ENCODE data around the gene ZNF319.

ZNF319 gene

DNA sequence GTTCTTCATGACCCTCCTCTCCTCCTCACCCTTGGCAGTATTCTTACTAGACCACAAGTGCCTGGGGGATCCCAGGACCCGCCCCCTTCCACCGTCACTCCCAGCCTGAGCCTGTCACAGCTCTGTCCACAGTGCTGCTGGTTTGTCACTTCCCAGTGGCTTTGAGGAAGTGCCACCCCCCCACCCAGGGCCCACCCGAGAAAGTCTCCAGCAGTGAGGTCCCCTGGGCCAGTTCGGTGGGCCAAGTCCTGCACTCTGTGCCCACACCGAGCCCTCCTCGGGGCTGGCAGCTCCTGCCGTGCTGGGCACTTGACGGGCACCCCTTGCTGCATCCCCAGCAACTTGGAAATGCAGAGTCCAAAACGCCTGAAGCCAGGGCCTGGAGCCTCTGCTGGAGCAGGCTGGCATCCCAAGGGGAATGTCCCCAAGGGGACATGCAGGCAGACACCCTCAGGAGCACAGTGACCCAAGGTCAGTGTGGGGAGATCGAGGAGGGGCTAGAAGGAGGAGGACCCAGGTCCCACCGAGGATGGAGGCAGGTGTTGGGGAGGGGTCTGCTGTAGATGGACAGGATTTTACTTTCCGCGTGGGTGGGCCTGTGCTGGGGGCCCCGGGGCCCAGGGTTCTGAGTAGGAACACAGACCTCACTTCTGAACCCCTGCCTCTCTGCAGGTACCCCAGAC lies 40.6 kb upstream of the ZNF319 start:
- TF ChIP-seq, protein P1, sequence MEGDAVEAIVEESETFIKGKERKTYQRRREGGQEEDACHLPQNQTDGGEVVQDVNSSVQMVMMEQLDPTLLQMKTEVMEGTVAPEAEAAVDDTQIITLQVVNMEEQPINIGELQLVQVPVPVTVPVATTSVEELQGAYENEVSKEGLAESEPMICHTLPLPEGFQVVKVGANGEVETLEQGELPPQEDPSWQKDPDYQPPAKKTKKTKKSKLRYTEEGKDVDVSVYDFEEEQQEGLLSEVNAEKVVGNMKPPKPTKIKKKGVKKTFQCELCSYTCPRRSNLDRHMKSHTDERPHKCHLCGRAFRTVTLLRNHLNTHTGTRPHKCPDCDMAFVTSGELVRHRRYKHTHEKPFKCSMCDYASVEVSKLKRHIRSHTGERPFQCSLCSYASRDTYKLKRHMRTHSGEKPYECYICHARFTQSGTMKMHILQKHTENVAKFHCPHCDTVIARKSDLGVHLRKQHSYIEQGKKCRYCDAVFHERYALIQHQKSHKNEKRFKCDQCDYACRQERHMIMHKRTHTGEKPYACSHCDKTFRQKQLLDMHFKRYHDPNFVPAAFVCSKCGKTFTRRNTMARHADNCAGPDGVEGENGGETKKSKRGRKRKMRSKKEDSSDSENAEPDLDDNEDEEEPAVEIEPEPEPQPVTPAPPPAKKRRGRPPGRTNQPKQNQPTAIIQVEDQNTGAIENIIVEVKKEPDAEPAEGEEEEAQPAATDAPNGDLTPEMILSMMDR (IDR thresholded peaks at IDR 0.05; ENCODE audit: extremely low read depth, missing control alignments) = no peak
- DNase-seq (ENCODE audit: low spot score) = no peak

DNA sequence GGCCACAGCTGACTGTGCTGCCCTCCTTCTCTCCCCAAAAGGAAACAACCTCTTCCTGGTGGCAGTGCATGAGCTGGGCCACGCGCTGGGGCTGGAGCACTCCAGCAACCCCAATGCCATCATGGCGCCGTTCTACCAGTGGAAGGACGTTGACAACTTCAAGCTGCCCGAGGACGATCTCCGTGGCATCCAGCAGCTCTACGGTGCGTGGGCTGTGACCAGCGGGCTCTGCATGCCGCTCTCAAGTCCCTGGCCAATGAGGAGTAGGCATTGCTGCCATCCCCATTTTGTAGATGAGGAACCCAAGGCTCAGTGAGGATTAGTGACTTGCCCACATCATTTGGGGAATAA lies 40.0 kb upstream of the ZNF319 start:
- TF ChIP-seq, protein P1 (IDR thresholded peaks at IDR 0.05; ENCODE audit: extremely low read depth, missing control alignments) = no peak

DNA sequence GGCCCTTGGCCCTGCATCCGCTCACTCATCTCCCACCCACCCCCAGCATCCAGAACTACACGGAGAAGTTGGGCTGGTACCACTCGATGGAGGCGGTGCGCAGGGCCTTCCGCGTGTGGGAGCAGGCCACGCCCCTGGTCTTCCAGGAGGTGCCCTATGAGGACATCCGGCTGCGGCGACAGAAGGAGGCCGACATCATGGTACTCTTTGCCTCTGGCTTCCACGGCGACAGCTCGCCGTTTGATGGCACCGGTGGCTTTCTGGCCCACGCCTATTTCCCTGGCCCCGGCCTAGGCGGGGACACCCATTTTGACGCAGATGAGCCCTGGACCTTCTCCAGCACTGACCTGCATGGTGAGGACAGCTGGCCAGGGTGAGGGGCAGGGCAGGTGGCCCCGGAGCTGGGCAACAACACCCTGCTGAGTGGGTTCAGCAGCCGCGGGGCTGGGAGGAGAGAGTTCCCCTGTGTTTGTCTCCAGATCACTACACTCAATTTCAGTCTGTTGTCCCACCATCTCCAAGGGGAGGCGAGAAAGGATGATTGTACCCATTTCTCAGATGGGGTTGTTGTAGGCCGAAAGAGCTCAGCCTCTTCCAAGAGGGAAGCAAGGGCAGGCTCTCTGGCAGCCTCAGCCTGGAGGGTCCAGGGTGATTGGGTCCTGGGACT lies 39.5 kb upstream of the ZNF319 start:
- no peak for DNase-seq (ENCODE audit: low spot score)
- TF ChIP-seq, protein P1 (IDR thresholded peaks at IDR 0.05; ENCODE audit: extremely low read depth, missing control alignments) = no peak

More for the DNA sequence above, 40.0 kb upstream of the ZNF319 start:
- no peak for DNase-seq (ENCODE audit: low spot score)

DNA sequence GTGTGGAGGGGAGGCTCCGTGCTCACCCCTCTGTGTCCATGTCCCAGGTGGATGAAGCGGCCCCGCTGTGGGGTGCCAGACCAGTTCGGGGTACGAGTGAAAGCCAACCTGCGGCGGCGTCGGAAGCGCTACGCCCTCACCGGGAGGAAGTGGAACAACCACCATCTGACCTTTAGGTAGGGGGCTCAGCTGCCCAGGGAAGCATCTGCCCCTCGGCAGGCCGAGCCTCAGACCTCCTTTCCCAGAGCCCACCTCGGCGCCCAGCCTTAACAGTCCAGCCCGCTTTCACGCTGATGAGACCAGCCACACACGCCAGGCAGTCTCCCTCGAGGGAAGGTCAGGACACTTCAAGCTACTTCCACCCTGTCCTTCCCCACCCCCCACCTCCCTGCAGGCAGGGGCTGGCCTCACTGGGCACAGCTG lies 37.8 kb upstream of the ZNF319 start:
- TF ChIP-seq, protein P1 (IDR thresholded peaks at IDR 0.05; ENCODE audit: extremely low read depth, missing control alignments) = no peak
- peak; percentile 15 for DNase-seq (ENCODE audit: low spot score)

DNA sequence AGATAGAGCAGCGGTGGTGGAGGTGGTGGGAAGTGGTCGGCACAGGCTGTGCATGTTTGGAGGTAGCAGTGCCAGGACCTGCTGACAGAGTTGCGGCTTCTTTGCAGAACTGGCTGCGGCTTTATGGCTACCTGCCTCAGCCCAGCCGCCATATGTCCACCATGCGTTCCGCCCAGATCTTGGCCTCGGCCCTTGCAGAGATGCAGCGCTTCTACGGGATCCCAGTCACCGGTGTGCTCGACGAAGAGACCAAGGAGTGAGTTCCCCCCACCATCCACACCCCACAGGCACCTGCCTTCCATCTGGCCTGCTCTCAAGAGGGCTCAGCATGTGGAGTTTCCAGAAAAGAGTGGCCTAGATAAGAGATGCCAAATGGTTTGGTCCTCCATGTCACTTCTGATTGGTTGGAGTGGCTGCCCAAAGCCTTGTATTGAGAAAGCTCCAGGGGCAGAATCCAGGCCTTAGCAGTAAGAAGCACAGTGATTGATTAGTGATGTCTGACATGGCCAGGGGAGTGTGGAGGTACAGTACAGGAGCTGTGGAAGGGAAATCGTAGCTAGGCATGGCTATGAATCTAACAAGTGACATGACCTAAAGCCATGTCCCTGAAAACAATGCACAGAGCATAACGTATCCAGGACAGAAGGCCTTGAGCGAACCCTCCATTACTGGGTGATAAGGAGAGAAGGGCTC lies 37.0 kb upstream of the ZNF319 start:
- peak; percentile 15 for DNase-seq (ENCODE audit: low spot score)
- TF ChIP-seq, protein P1 (IDR thresholded peaks at IDR 0.05; ENCODE audit: extremely low read depth, missing control alignments) = no peak

DNA sequence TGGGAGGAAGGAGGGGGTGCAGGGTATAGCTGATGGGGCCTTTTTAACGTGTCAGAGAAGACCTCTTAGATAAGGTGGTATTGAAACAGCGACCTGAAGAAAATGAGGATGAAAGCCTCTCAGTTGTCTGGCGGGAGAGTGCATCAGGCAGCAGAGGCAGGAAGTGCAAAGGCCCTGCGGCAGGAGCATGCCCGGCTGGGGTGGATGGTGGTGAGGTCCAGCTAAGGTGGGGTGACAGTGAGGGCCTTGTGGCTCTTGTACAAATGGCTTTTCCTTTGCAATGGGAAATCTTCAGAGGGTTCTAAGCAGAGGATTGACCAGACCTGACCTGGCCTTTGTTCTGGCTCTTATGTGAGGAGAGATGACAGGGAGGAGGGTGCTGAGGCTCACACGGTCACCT lies 36.5 kb upstream of the ZNF319 start:
- TF ChIP-seq, protein P1 (IDR thresholded peaks at IDR 0.05; ENCODE audit: extremely low read depth, missing control alignments) = no peak

More for the DNA sequence above, 36.5 kb upstream of the ZNF319 start:
- no peak for DNase-seq (ENCODE audit: low spot score)
